OCI-LY7 (cell line): ENCODE data around the gene MAN1C1. TPM values are rescaled to one million over a fixed set of nuclear protein-coding genes. Genes with fewer than 3 reads are reported as not detected.

Experiments used
- BruUV-seq: library from RNA; stranded (reverse); fragments of 400-500 nt; replicated peaks from 2 replicates; lab custom pipeline; 2021; lab: Mats Ljungman, UMichigan
- CTCF ChIA-PET: fragments of 300-600 bp; sonication (Branson Sonifier 250); formaldehyde crosslinking; loops from one replicate; lab custom pipeline; 2022; ENCODE audit warnings: antibody characterized with exemption; ENCODE audit not compliant: unreplicated experiment; lab: Charles Lee
- POLR2A ChIA-PET: fragments of 300-600 bp; sonication (Branson Sonifier 250); formaldehyde crosslinking; loops from one replicate; lab custom pipeline; 2022; ENCODE audit warnings: antibody characterized with exemption; lab: Charles Lee
- DNase-seq: peaks from one replicate; pipeline ENCODE4 v3.0.0-alpha.2; 2015; ENCODE audit warnings: low spot score
- H2AFZ ChIP-seq: fragments of 200-600 bp; sonication (generic), shearing (Covaris generic); 2 replicates; pipeline ENCODE4 v1.6.1; 2014; ENCODE audit warnings: mild to moderate bottlenecking, antibody characterized with exemption, low read length, moderate library complexity
- H3K27ac ChIP-seq: fragments of 200-600 bp; sonication (generic); 2 replicates; pipeline ENCODE4 v1.5.1; 2014; ENCODE audit warnings: mixed run types, low read depth, mild to moderate bottlenecking, moderate library complexity, low read length, inconsistent platforms; ENCODE audit not compliant: poor library complexity, severe bottlenecking
- H3K36me3 ChIP-seq: fragments of 200-600 bp; sonication (generic); 2 replicates; pipeline ENCODE4 v1.6.1; 2014; ENCODE audit warnings: mild to moderate bottlenecking, antibody characterized with exemption, low read length, moderate library complexity, mixed read lengths; ENCODE audit not compliant: insufficient read depth
- H3K4me1 ChIP-seq: fragments of 200-600 bp; sonication (generic); 2 replicates; pipeline ENCODE4 v1.5.1; 2014; ENCODE audit warnings: mild to moderate bottlenecking, low read length; ENCODE audit not compliant: insufficient read depth, poor library complexity, severe bottlenecking
- H3K4me2 ChIP-seq: fragments of 200-600 bp; sonication (generic); 2 replicates; pipeline ENCODE4 v1.6.1; 2014; ENCODE audit warnings: mild to moderate bottlenecking, low read length
- H3K4me3 ChIP-seq: fragments of 200-600 bp; sonication (generic); 2 replicates; pipeline ENCODE4 v1.5.1; 2014; ENCODE audit warnings: mild to moderate bottlenecking, low read depth, low read length; ENCODE audit not compliant: poor library complexity, severe bottlenecking
- H3K79me2 ChIP-seq: fragments of 200-600 bp; sonication (generic); 2 replicates; pipeline ENCODE4 v1.6.1; 2016; ENCODE audit warnings: low read depth, mild to moderate bottlenecking, low read length, moderate library complexity, mixed read lengths; ENCODE audit not compliant: insufficient read depth
- H3K9me2 ChIP-seq: fragments of 200-600 bp; sonication (generic); 2 replicates; pipeline ENCODE4 v1.6.1; 2016; ENCODE audit warnings: mild to moderate bottlenecking, low read length, mixed read lengths; ENCODE audit not compliant: insufficient read depth
- H3K9me3 ChIP-seq: fragments of 200-600 bp; sonication (generic); 2 replicates; pipeline ENCODE4 v1.6.1; 2014; ENCODE audit warnings: mild to moderate bottlenecking, mixed run types, low read length, mixed read lengths
- H4K20me1 ChIP-seq: fragments of 200-600 bp; sonication (generic); 2 replicates; pipeline ENCODE4 v1.6.1; 2014; ENCODE audit warnings: mild to moderate bottlenecking, antibody characterized with exemption, low read length, moderate library complexity, mixed read lengths; ENCODE audit not compliant: insufficient read depth
- EZH2phosphoT487 ChIP-seq: fragments of 200-600 bp; sonication (generic); IDR thresholded peaks from 2 replicates; pipeline ENCODE4 v1.6.1; 2018; ENCODE audit warnings: low read depth, borderline replicate concordance, mild to moderate bottlenecking, mixed run types, antibody characterized with exemption, low read length, moderate library complexity, mixed read lengths
- intact Hi-C: fragments of 100-400 bp; cut with micrococcal nuclease; formaldehyde crosslinking; loops from one replicate; pipeline ENCODE4 v1.10.0; 2022; ENCODE audit not compliant: unreplicated experiment
- total RNA-seq, 2 experiments: library from RNA; depleted of rRNA in 1 of 2; stranded (reverse); fragments of >200 nt in 1 of 2; shearing (Covaris generic) in 1 of 2; gene quantifications; 2 replicates each; pipeline ENCODE4 v1.2.3, GENCODE V29; 2014 to 2022
- TF ChIP-seq, protein P1 (sequence below): fragments of 200-600 bp; sonication (generic); conservative IDR thresholded peaks from 2 replicates; pipeline ENCODE4 v1.5.1; 2014; ENCODE audit warnings: mild to moderate bottlenecking, antibody characterized with exemption, low read length, moderate library complexity, mixed read lengths

MAN1C1 gene
- total RNA-seq, 2 experiments from 2014 or later = 3.0 to 4.9 TPM

GRCh38 chr1:25624604-25625003 is 8.0 kb downstream of the MAN1C1 start:
- no peak overlapping the region for H3K4me2 ChIP-seq
- H3K4me3 ChIP-seq = no peak overlapping the region
- CTCF ChIA-PET = no interaction called here
- no peaks in the 10 kb centered on the region for H3K36me3 ChIP-seq
- no TSS peak for BruUV-seq
- H3K27ac ChIP-seq = no peak overlapping the region
- peaks cover 6% of the 10 kb centered on the region; the same call in 1 of the 2 replicates for H3K9me3 ChIP-seq
- no peaks in the 10 kb centered on the region for H4K20me1 ChIP-seq
- POLR2A ChIA-PET = interaction anchor here (0.6 kb wide), 4 partner anchors 16 to 191 kb away, joined by 3 to 4 read pairs (median 3); no protein-coding TSS in a partner anchor
- no peaks in the 10 kb centered on the region for H3K9me2 ChIP-seq
- no peak overlapping the region for H2AFZ ChIP-seq
- TF ChIP-seq, protein P1, sequence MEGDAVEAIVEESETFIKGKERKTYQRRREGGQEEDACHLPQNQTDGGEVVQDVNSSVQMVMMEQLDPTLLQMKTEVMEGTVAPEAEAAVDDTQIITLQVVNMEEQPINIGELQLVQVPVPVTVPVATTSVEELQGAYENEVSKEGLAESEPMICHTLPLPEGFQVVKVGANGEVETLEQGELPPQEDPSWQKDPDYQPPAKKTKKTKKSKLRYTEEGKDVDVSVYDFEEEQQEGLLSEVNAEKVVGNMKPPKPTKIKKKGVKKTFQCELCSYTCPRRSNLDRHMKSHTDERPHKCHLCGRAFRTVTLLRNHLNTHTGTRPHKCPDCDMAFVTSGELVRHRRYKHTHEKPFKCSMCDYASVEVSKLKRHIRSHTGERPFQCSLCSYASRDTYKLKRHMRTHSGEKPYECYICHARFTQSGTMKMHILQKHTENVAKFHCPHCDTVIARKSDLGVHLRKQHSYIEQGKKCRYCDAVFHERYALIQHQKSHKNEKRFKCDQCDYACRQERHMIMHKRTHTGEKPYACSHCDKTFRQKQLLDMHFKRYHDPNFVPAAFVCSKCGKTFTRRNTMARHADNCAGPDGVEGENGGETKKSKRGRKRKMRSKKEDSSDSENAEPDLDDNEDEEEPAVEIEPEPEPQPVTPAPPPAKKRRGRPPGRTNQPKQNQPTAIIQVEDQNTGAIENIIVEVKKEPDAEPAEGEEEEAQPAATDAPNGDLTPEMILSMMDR = no peak
- TF ChIP-seq EZH2phosphoT487 = no peak
- H3K79me2 ChIP-seq = no peaks in the 10 kb centered on the region
- intact Hi-C loops = no loop called here
- DNase-seq = no peak
- H3K4me1 ChIP-seq = peaks cover 18% of the 10 kb centered on the region

DNA sequence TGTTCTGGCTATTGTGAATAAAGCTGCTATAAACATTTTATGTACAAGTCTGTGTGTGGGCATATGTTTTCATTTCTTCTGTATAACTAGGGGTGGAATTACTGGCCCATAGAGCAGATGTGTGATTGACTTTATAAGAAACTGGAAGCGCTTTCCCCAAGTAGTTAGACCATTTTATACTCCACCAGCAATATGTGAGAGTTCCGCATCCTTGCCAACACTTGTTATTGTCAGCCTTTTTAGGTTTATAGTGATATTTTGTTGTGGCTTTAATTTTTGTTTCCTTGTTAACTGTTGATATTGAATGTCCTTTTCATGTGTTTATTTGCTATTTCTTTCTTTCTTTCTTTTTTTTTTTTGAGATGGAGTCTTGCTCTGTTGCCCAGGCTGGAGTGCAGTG is 9.4 kb downstream of the MAN1C1 start:
- Histone ChIP-seq H3K79me2 (no peaks in the 10 kb centered on the region), H3K36me3 (no peaks in the 10 kb centered on the region), H3K27ac (no peak overlapping the region), H4K20me1 (no peaks in the 10 kb centered on the region), H3K9me3 (peaks cover 6% of the 10 kb centered on the region; the same call in 1 of the 2 replicates), H2AFZ (no peak overlapping the region), H3K4me2 (no peak overlapping the region), H3K4me3 (no peak overlapping the region), H3K9me2 (no peaks in the 10 kb centered on the region), H3K4me1 (peaks cover 10% of the 10 kb centered on the region)
- BruUV-seq = no TSS peak
- TF ChIP-seq EZH2phosphoT487 = no peak
- TF ChIP-seq, protein P1 = no peak
- CTCF ChIA-PET = no interaction called here
- DNase-seq = no peak
- POLR2A ChIA-PET = interaction anchor here (0.6 kb wide), 1 partner anchor 12 kb away, joined by 3 read pairs; no protein-coding TSS in a partner anchor
- intact Hi-C loops = no loop called here

DNA sequence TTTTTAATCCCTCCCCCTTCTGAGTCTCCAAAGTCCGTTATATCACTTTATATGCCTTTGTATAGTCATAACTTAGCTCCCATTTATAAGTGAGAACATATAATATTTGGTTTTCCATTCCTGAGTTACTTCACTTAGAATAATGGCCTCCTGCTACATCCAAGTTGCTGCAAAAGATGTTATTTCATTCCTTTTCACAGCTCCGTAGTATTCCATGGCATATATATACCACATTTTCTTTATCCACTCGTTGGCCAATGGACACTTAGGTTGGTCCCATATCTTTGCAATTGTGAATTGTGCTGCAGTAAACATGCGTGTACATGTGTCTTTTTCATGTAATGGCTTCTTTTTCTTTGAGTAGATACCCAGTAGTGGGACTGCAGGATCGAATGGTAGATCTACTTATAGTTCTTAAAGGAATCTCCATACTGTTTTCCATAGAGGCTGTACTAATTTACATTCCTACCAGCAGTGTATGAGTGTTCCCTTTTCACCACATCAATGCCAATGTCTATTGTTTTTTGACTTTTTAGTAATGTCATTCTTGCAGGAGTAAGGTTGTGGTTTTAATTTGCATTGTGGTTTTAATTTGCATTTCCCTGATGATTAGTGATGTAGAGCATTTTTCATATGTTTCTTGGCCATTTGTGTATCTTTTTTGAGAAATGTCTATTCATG is 12.3 kb downstream of the MAN1C1 start:
- H3K36me3 ChIP-seq = no peaks in the 10 kb centered on the region
- H3K4me2 ChIP-seq = 0 out of 2 replicates have a peak overlapping the region, but pooled peaks have one; percentile 4
- H3K9me3 ChIP-seq = peaks cover 10% of the 10 kb centered on the region; the same call in 1 of the 2 replicates
- no peak overlapping the region for H3K4me3 ChIP-seq
- POLR2A ChIA-PET = no interaction called here
- intact Hi-C loops = no loop called here
- H3K9me2 ChIP-seq = no peaks in the 10 kb centered on the region
- DNase-seq = no peak
- H3K4me1 ChIP-seq = peaks cover 10% of the 10 kb centered on the region
- H3K27ac ChIP-seq = no peak overlapping the region
- H4K20me1 ChIP-seq = no peaks in the 10 kb centered on the region
- no TSS peak for BruUV-seq
- CTCF ChIA-PET = no interaction called here
- no peak overlapping the region for H2AFZ ChIP-seq
- TF ChIP-seq EZH2phosphoT487 = no peak
- TF ChIP-seq, protein P1 = no peak
- H3K79me2 ChIP-seq = no peaks in the 10 kb centered on the region
